Activated CD4-positive, alpha-beta T cell treated with anti-CD3 and anti-CD28 coated beads, Interleukin-10, Interleukin-2, amounts not matched to agents 100 ng/mL and 50 ng/mL, durations not matched to agents 16 hours and 8 hours (primary cell): ENCODE data around the gene KCTD1.

ENCODE experiments used
- DNase-seq: peaks from one replicate; pipeline ENCODE4 v3.0.0-alpha.2; 2020

KCTD1 gene

DNA sequence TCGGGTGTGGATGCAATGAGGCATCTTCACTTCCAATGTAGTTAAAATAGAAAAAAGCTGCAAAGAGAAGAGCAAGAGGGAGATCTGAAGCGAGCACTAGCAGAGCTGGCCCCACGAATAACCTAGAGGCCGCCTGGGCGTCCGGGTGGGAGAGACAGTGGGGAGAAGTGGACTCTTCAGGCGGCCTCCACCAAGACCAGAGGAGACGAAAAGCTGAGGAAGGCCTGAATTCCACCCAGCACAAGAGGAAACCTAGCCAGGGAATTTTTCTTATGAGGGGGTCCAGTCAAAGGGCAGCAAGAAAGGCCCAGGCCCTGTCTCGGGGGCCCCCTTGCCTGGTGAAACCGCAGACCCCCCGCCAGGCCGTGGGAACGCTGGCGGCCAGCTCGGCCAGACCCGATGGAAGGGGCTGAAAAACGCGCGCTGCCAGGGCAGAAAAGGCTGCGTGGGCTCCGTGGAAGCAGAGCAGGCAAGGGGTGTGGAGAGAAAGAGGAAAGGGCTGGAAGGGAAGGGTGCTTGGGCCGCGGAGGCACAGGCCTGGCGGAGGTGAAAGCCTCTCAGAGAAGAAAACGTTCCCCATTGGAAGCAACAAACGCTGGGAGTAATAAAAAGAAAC lies 69.2 kb downstream of the KCTD1 start:
- DNase-seq: no peak

GRCh38 chr18:26477828-26478466 lies 70.4 kb downstream of the KCTD1 start:
- DNase-seq: no peak

DNA sequence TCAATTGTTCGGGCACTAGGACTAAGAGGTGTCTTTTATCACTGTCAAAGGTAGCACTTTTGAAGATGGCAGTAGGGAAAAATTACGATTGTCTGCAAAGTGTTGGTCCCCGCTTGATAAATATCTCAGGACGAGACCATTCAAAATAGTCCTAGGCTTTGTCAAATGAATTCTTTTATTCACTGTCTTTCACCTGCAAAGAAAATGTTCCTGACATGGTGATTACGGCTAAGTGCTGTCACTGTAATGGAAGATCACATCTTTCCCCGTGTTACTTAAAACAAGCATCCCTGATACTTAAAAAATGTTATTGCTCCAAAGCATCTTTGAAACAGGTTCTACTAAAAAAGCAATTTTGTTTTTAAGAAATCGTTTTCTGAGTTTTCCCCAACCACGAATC lies 71.7 kb downstream of the KCTD1 start:
- no peak for DNase-seq

- DNase-seq: no peak
Observed at GRCh38 chr18:26474542-26474941, 73.8 kb downstream of the KCTD1 start.

GRCh38 chr18:26473672-26474071 lies 74.7 kb downstream of the KCTD1 start:
- no peak for DNase-seq

- DNase-seq: no peak
Observed at GRCh38 chr18:26471826-26472225, 76.5 kb downstream of the KCTD1 start.

DNA sequence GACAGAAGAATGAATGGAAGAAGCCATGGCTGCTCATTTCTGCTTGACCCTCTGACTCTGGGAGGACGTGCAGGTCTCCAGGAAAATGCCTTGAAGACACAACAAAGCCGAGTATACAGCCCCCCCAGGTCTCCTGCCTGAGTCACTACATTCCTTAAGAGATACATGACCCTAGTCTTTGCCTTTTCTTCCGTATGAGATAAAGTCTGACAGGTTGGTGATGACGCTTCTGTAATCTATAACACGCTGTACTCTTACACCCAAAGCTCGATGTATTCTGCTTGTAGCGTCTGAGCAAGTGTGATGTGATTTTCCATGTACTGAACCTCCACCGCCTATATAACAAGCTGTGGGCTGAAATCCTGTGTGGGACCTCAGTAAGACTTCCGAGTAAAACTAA lies 77.3 kb downstream of the KCTD1 start:
- DNase-seq: no peak

DNA sequence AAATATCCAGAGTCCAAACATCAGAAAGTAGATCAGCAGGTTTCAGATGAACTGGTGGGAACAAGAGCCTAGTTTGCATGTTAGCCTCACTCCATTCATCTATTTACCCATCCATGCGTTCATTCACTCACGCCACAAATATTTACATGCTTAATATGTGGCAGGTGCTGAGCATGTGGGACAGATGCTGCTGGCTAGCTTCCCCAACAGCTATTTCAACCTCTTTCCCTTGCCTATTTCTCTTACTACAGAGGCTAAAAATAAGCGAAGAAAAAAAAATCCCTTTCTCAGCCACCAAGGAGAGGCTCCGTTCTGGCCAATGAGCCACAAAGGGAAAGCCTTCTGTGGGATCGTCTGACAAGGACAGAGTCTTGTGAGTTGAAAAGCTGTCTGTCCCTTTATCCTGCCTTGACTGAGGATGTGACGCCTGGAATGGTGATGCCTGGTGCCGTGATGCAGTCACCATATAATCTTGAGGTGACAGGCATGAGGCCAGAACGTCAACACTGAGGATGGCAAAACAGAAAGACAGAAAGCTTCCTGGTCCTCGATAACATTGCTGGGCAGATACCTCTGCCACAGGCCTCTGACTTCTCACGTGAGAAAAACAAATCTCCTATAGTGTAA lies 78.2 kb downstream of the KCTD1 start:
- no peak for DNase-seq

DNA sequence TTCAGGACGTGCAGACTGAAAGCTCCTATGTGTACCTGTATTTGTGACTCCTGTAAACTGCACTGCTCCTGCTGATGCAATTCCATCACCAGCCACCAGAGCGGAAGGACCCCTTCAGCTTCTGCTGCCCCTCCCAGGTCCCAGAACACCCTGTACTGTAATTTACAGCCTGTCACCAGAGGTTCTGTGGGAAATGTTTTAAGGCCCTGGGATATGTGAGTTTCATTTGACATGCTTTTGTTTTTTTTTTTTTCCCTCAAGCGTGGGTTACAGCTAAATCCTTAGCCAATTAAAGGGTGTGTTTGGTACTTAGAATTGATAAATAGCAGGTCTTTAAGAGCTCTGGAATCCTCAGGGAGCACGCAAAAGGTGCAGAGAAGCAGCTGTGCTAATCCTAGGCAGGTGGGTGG lies 79.4 kb downstream of the KCTD1 start:
- DNase-seq: peak; percentile 10

- DNase-seq: no peak
Observed at GRCh38 chr18:26466026-26466425, 82.3 kb downstream of the KCTD1 start.

DNA sequence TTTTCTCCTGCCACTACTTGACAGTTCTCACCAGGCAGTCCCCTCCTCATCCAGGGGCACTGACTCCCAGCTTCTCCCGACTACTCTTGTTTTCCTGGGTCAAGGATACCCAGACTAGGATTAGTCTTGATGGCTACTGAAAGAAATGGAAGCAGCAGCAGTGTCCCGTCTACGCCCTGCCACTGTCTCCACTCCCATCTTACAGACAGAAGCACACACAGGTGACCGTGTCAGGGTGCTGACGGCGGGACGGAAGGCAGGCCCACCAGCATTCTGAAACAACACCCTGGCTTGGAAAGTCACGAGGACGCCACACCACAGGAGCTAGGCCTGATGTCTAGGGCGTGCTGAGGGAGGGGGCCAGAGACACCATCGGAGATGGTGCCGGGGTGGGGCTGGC lies 82.9 kb downstream of the KCTD1 start:
- no peak for DNase-seq

DNA sequence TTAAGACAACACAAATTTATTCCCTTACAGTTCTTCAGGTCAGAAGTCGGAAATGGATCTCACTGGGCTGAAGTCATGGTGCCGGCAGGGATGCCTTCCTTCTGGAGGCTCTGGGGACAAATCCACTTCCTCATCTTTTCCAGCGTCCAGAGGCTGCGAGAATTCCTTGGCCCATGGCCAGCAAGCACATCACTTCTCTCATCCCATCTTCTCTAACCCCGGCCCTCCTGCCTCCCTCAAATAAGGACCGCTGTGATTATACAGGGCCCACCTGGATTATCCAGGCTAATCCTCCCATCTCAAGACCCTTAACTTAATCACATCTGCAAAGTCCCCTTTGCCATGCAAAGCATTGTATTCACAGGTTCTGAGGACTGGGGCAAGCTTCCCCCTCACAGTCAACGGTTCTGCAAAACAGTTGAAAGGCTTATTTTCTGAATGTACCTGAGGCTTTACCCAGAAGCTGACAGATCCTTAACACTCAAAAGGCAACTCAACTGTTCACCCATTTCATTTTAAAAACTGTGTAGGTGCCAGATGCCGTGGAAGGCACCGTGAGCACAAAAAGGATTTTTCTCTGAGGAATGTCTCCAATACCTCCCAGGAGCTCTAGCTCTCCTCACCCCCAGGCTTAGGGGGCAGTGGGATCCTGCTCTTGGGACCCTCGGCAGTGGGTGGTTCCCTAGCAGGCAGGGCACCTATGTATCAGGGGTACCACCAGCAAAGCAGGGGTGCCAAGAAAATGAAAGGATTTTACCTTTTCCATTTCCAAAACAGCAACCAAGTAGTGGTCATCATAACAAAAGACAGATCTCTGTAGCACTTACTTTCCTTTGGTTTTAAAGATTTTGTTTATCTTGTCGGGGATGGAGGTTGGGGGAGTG lies 84.0 kb downstream of the KCTD1 start:
- DNase-seq: no peak

- no peak for DNase-seq
Observed at GRCh38 chr18:26462355-26462754, 86.0 kb downstream of the KCTD1 start.

- no peak for DNase-seq
Observed at GRCh38 chr18:26461405-26461804, 86.9 kb downstream of the KCTD1 start.

DNA sequence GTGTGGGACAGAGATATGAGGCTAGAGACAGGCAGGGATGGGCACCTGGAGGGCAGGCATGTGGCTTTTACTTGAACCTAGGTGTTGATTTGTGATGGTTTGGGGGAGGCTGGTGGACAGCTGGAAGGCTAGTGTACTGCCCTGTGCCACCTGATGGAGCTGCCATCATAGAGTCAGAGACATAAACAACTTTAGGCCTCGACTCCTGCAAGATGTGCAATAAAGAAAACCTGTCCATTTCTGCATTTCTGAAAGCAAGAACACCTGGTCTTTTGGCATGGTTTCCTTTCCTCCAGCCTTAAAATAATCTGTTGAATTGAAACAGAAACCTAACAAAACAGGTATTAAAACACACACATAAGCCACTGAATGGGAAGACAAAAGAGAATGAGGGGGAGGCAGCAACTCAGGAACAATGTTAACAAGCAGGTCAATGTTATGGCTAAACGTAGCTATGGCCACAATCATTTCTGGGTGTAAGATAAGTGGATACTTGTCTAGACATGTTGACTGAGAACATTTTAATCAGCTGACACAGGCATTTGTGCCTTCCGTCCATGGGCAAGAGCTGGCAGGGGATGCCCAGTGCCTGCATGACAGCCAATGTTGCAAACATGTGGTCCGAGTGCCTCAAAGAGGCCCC lies 87.8 kb downstream of the KCTD1 start:
- DNase-seq: no peak

- no peak for DNase-seq
Observed at GRCh38 chr18:26459884-26460283, 88.5 kb downstream of the KCTD1 start.

DNA sequence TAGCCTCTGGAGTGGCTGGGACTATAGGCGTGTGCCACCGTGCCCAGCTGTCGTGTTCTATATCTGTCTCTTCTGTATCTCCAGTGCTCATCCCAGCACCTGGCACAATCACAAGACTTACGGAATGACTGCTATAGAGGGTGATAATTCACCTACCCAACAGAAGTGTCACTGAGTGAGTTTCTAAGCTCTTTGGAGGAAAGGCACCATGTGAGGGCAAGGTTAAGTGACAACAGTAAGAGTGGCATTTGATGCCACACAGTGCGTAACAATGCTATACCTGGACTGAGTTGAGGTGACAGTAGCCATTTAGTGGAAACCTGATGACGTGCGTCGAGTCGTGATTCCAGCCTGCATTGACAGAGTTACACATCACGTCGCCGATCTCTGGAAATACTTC lies 89.0 kb downstream of the KCTD1 start:
- no peak for DNase-seq

DNA sequence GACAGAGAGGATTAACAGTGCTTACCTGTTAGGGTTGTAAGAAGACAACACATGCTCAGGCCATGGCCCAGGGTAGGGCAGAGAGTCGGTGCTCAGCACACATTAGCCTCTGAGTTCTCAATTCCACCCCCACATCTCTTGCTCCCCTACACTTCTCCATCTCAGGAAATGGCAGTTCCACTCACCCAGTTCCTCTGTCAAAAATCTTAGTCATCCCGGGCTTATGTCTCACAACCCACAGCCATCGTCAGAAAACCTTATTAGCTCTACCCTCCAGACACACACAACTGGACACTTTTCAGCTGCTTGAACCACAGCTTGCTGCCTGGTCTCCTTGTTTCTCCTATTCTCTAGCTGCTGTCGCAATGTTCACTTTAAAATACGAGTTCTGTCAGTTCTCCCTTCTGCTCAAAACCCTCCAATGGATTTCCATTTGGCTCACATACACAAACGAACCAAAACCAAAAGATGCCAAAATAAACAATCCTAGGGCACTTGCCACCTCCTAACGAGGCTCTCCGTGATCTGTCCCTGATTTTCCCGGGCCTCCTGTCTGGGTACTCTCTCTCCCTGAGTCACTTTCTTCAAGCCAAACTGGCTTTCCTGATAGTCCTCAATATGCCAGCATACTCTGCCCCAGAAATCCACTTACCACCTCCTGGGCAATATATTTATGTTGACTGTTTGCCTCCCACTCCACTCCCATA lies 89.7 kb downstream of the KCTD1 start:
- peak; percentile 57 for DNase-seq

- no peak for DNase-seq
Observed at GRCh38 chr18:26457611-26458353, 90.6 kb downstream of the KCTD1 start.

GRCh38 chr18:26457195-26457594 lies 91.2 kb downstream of the KCTD1 start:
- no peak for DNase-seq

GRCh38 chr18:26456070-26456491 lies 92.3 kb downstream of the KCTD1 start:
- peak; percentile 2 for DNase-seq

GRCh38 chr18:26455639-26456038 lies 92.7 kb downstream of the KCTD1 start:
- DNase-seq: no peak
